Keratinocyte (primary cell): ENCODE data around the gene SPDL1.

ENCODE experiments used
- EZH2 ChIP-seq: IDR thresholded peaks from one replicate; pipeline ENCODE4 v1.6.1; 2012; ENCODE audit warnings: inconsistent platforms, mild to moderate bottlenecking, low read length, moderate library complexity
- TF ChIP-seq, protein P1 (sequence below), 3 experiments: IDR thresholded peaks in 1 of 3; conservative IDR thresholded peaks in 1 of 3; optimal IDR thresholded peaks in 1 of 3; 2 replicates in 2 of 3; 3 replicates in 1 of 3; pipeline versions ENCODE3 to v1.5.1; 2011; ENCODE audit warnings: low read length in 3 of 3, mild to moderate bottlenecking in 3 of 3, moderate library complexity in 2 of 3, control low read depth in 1 of 3, inconsistent platforms in 1 of 3; ENCODE audit not compliant: insufficient read depth in 2 of 3; ENCODE audit errors: extremely low read depth in 1 of 3

DNA sequence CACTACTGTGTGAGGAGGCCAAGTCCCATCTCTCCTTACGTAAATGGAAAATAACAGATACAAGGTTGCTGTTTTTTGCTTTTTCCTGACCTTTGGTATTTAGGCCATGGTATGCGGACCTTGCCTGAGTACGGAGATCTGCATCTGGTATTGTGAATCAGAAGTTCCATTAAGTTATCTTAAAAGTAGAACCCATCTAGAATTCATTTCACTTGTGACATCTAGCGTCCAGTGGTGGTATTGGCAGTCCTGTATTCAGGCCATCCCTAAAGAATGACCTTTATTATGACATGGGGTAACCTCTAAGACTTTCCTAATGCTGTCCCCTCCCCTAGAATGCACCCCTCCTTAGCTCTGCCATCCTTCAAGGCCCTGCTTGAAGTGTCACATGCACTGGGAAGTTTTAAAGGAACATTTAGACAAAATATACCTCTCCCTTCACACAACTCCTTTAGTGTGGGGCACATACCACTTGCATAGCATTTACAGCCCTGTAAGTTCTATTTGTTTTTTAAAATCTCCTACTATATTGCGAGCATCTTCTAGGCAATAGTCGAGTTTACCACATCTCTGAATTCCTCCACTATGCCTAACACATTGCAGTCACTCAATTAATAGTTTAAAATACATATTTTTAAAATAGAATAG is 1.9 kb upstream of the SPDL1 start:
- TF ChIP-seq, protein P1, sequence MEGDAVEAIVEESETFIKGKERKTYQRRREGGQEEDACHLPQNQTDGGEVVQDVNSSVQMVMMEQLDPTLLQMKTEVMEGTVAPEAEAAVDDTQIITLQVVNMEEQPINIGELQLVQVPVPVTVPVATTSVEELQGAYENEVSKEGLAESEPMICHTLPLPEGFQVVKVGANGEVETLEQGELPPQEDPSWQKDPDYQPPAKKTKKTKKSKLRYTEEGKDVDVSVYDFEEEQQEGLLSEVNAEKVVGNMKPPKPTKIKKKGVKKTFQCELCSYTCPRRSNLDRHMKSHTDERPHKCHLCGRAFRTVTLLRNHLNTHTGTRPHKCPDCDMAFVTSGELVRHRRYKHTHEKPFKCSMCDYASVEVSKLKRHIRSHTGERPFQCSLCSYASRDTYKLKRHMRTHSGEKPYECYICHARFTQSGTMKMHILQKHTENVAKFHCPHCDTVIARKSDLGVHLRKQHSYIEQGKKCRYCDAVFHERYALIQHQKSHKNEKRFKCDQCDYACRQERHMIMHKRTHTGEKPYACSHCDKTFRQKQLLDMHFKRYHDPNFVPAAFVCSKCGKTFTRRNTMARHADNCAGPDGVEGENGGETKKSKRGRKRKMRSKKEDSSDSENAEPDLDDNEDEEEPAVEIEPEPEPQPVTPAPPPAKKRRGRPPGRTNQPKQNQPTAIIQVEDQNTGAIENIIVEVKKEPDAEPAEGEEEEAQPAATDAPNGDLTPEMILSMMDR (optimal IDR thresholded peaks at IDR 0.05 in 1 of 3, IDR thresholded peaks at IDR 0.05 in 1 of 3, conservative IDR thresholded peaks at IDR 0.05 in 1 of 3; ENCODE audit: extremely low read depth in 1 of 3, insufficient read depth in 2 of 3, low read length in 3 of 3) = peak; percentile 49 to 83 (median 65)
- TF ChIP-seq EZH2 = no peak
